Activated naive CD4-positive, alpha-beta T cell treated with anti-CD3 and anti-CD28 coated beads for 36 hours (primary cell): ENCODE results near the gene CYP8B1. TPM values are rescaled to one million over a fixed set of nuclear protein-coding genes. Genes with fewer than 3 reads are reported as not detected.
"Not testable (repeated sequence)": the region's sequence is repeated elsewhere in the genome, so short reads cannot be mapped to it uniquely, and the experiment has no call there.

ENCODE experiments used
- CTCF ChIA-PET: fragments of 350-600 bp; sonication (Branson Sonifier 250); formaldehyde crosslinking; loops from one replicate; lab custom pipeline; 2021; ENCODE audit warnings: antibody characterized with exemption; lab: Charles Lee
- DNase-seq: peaks from one replicate; pipeline ENCODE4 v3.0.0-alpha.2; 2020
- H3K27ac Mint-ChIP-seq: one replicate; pipeline ENCODE4 v1.8.0; 2021; ENCODE audit warnings: mild to moderate bottlenecking, mixed read lengths
- H3K27me3 Mint-ChIP-seq: one replicate; pipeline ENCODE4 v1.8.0; 2021; ENCODE audit warnings: low read depth, mixed read lengths
- H3K36me3 Mint-ChIP-seq: one replicate; pipeline ENCODE4 v1.8.0; 2021; ENCODE audit warnings: low read depth, mixed read lengths
- H3K4me1 Mint-ChIP-seq: one replicate; pipeline ENCODE4 v1.8.0; 2021; ENCODE audit warnings: low read depth, mixed read lengths
- H3K4me3 Mint-ChIP-seq: one replicate; pipeline ENCODE4 v1.8.0; 2021; ENCODE audit warnings: mild to moderate bottlenecking, moderate library complexity, mixed read lengths
- H3K9me3 Mint-ChIP-seq: one replicate; pipeline ENCODE4 v1.8.0; 2021; ENCODE audit warnings: mixed read lengths
- intact Hi-C: fragments of 100-400 bp; cut with micrococcal nuclease; formaldehyde crosslinking; loops from one replicate; pipeline ENCODE4 v1.15.1; 2023
- total RNA-seq, 2 experiments: library from RNA; stranded (reverse); gene quantifications; one replicate each; pipeline ENCODE4 v1.2.3, GENCODE V29; 2021

Gene CYP8B1
- total RNA-seq, 2 experiments from 2014 or later: not detected

DNA sequence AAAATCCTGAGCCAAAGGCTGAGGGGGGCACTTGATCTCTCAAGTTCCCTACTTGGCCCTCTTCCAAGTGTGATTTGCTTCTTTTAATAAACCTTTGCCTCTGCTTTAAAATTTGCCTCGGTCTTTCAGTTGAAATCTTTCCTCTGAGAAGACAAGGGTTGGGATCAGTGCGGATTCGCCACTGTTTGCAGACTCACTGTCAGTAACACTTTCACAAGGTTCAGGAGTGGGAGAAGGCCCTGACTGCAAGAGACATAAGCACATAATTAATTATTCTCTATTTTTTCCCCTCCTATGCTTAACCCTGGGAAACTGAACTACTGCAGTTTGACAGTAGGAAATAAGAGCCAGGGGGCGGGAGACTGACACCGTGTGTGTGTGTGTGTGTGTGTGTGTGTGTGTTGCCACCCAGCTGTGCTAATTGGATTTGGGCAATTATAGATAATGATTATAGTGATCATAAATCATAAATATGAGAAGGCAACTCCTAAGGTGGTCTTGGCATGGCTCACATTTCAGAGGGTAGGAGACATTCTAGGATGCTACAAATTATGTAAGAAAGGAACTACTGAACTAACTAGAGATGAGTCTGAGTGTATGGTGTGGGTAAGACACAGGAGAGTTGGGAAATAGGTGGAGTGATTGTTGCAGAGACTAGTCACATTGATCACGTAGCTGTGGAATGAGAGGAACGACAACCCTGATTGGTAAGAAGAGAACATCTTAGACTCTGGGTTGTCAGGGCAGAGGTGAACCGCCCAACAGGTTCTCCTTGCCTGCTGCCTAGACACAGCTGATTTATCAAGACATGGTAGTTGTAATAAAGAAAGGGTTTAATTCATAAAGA is 24.8 kb upstream of the CYP8B1 start:
- H3K4me3 Mint-ChIP-seq: no peak overlapping the region
- intact Hi-C loops: no loop called here
- H3K27ac Mint-ChIP-seq: no peak overlapping the region
- peaks cover 1% of the 10 kb centered on the region for H3K4me1 Mint-ChIP-seq
- H3K27me3 Mint-ChIP-seq: peaks cover 1% of the 10 kb centered on the region
- no peaks in the 10 kb centered on the region for H3K9me3 Mint-ChIP-seq
- H3K36me3 Mint-ChIP-seq: no peaks in the 10 kb centered on the region
- no peak for DNase-seq
- CTCF ChIA-PET: no interaction called here

DNA sequence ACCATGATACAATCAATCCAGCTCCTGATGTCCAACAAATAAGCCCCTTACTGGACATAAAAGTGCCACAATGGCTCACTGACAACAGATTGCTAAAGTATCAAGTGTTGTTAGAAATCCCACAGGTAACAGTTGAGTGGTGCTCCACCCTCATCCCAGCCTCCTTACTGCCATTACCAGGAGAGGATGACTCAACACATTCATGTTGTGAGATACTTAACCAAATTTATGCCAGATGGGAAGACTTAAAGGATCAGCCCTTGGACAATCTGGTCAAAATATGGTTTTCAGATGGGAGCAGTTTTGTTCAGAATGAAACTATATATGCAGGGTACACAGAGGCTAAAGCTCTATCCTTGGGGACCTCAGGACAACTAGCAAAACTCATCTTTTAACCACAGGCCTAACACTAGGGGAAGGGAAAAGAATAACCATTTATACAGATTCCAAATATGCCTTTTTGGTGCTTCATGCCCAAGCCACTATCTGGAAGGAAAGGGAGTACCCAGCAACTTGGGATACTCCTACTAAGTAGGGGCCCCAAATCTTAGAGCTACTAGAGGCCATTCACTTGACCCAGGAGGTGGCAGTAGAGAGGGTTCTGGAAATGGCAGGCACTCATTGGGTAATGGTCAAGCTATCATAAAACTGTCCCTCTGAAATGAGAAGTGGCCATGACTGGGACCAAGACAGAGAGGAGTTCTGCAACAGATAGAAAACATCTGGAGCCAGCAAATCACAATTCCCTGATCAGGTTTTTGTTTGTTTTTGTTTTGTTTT is 23.4 kb upstream of the CYP8B1 start:
- intact Hi-C loops: no loop called here
- Mint-ChIP-seq H3K9me3 (no peaks in the 10 kb centered on the region), H3K4me3 (no peak overlapping the region), H3K4me1 (no peaks in the 10 kb centered on the region), H3K27me3 (no peaks in the 10 kb centered on the region), H3K36me3 (no peaks in the 10 kb centered on the region), H3K27ac (no peak overlapping the region)
- CTCF ChIA-PET: interaction anchor here (0.6 to 1.5 kb wide), 3 partner anchors 14 to 63 kb away, joined by 3 to 7 read pairs (median 4); no protein-coding TSS in a partner anchor
- DNase-seq: no peak

DNA sequence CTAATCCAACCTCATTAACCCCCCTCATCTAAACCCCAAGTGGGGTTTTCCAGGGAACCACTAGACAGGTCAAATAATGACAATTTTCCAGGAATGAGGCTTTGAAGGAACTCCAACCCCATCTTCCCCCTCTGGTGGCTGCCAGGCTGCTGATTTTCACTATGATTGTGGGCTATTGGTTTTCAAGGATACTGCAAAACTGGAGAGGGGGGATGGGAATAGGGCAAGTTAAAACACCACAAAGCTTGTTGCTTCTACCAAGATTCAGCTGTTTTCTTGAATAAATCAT is 19.8 kb upstream of the CYP8B1 start:
- CTCF ChIA-PET: no interaction called here
- Mint-ChIP-seq H3K4me1 (no peaks in the 10 kb centered on the region), H3K27me3 (no peaks in the 10 kb centered on the region), H3K4me3 (no peak overlapping the region), H3K27ac (no peak overlapping the region), H3K36me3 (no peaks in the 10 kb centered on the region), H3K9me3 (no peaks in the 10 kb centered on the region)
- intact Hi-C loops: no loop called here
- no peak for DNase-seq

DNA sequence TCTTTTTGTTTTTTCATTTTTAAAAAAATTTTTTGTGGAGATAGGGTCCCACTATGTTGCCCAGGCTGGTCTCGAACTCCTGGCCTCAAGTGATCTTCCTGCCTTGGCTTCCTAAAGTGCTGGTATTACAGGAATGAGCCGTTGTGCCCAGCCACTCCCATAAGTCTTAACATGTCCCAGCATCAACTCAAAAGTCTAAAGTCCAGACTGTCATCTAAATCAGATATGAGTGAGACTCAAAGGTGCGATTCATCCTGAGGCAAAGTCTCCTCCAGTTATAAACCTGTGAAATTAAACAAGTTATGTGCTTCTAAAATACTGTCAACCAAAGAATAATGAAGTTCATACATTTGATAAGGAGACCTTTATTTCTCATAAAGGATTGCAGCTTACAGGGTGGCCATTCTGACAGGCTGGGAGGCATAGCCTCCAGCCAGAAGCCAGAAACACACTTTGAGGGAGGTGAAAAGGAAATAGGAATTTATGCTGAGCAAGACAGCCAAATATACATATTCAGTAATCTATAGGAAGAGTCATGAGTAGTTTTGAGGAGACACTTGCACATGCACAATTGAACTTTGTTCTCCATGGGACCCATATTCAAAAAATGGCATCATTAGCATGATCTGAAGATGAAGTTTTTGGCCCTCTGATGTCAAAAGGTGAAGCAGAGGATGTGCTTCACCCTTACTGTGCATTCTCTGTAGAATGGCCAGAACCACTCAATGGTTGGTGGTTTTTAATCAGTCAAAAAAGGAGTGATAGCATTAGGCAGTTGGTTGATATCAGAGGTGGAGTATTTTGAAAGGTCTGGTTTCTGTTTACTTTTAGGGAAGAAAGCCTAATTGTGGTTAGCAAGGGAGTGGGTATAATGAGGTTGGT is 19.3 kb upstream of the CYP8B1 start:
- intact Hi-C loops: no loop called here
- Mint-ChIP-seq H3K27ac (no peak overlapping the region), H3K36me3 (no peaks in the 10 kb centered on the region), H3K27me3 (no peaks in the 10 kb centered on the region), H3K4me1 (no peaks in the 10 kb centered on the region), H3K9me3 (no peaks in the 10 kb centered on the region), H3K4me3 (no peak overlapping the region)
- CTCF ChIA-PET: interaction anchor here (0.6 kb wide), 1 partner anchor 14 kb away, joined by 5 read pairs; no protein-coding TSS in a partner anchor
- no peak for DNase-seq

DNA sequence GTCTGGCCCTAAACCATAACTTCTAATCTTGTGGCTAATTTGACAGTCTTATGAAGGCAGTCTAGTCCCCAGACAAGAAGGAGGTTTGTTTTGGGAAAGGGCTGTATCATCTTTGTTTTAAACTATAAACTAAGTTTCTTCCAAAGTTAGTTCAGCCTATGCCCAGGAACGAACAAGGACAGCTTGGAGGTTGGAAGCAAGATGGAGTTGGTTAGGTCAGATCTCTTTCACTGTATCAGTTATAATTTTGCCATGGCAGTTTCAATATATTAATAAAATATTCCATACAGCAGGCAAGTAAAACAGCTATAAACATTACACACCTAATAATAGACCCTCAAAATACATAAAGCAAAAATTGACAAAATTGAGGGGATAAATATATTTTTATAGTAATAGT is 17.1 kb upstream of the CYP8B1 start:
- no peaks in the 10 kb centered on the region for H3K36me3 Mint-ChIP-seq
- H3K9me3 Mint-ChIP-seq: no peaks in the 10 kb centered on the region
- no peak for DNase-seq
- H3K4me1 Mint-ChIP-seq: no peaks in the 10 kb centered on the region
- intact Hi-C loops: no loop called here
- CTCF ChIA-PET: no interaction called here
- peaks cover 2% of the 10 kb centered on the region for H3K27me3 Mint-ChIP-seq
- H3K4me3 Mint-ChIP-seq: no peak overlapping the region
- no peak overlapping the region for H3K27ac Mint-ChIP-seq

DNA sequence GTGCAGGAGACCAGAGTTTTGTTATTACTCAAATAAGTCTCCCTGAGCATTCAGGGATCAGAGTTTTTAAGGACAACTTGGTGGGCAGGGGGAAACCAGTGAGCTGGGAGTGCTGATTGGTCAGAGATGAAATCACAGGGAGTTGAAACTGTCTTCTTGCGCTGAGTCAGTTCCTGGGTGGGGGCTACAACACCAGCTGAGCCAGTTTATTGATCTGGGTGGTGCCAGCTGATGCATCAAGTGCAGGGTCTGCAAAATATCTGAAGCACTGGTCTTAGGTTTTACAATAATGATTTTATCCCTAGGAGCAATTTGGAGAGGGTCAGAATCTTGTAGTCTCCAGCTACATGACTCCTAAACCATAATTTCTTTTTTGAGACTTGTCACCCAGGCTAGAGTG is 16.5 kb upstream of the CYP8B1 start:
- no peaks in the 10 kb centered on the region for H3K9me3 Mint-ChIP-seq
- H3K4me1 Mint-ChIP-seq: no peaks in the 10 kb centered on the region
- no peak overlapping the region for H3K4me3 Mint-ChIP-seq
- no peaks in the 10 kb centered on the region for H3K36me3 Mint-ChIP-seq
- CTCF ChIA-PET: no interaction called here
- no peak for DNase-seq
- no peak overlapping the region for H3K27ac Mint-ChIP-seq
- intact Hi-C loops: no loop called here
- H3K27me3 Mint-ChIP-seq: peaks cover 4% of the 10 kb centered on the region

DNA sequence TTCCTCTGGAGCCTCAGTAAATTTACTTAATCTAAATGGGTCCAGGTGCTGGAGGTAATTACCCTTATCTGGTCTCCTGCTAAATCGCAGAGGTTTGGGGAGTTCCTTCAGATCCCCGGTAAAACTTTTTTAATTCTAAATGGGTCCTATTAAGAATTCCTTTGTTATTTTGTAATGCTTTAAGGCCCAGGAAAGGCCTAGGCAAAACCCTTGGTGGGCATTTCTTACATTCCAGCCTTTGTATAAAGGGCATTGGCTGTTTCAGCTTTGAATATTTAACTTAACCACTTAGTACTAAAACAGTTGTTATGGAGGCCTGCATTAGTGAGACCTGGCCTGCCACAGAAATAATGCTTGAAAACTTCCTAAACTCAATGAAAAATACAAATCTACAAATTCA is 15.4 kb upstream of the CYP8B1 start:
- CTCF ChIA-PET: no interaction called here
- Mint-ChIP-seq H3K36me3 (no peaks in the 10 kb centered on the region), H3K27ac (no peak overlapping the region), H3K4me3 (no peak overlapping the region), H3K9me3 (no peaks in the 10 kb centered on the region), H3K4me1 (no peaks in the 10 kb centered on the region), H3K27me3 (peaks cover 4% of the 10 kb centered on the region)
- intact Hi-C loops: no loop called here
- DNase-seq: no peak

DNA sequence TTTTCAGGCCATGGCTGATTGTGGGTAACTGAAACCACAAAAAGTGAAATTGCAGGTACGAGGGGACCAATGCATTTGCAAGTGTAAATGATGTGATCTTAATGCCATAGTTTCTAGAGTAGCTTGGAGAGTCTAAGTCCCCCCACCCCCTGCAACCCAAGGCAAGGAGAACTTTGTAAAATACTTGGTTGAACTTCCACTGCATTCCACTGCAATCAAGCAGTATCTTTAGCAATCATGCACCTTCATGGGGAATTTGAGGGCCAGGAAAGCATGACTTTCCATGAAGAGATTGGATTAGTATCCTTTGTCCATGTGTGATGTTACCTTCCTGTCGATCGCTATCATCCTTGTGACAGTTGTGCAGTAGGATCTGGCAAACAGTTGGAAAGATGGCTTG is 11.4 kb upstream of the CYP8B1 start:
- intact Hi-C loops: no loop called here
- Mint-ChIP-seq H3K4me3 (no peak overlapping the region), H3K9me3 (no peaks in the 10 kb centered on the region), H3K36me3 (no peaks in the 10 kb centered on the region), H3K27me3 (peaks cover 4% of the 10 kb centered on the region), H3K27ac (no peak overlapping the region), H3K4me1 (peaks cover 4% of the 10 kb centered on the region)
- CTCF ChIA-PET: interaction anchor here (0.8 kb wide), 1 partner anchor 48 kb away, joined by 3 read pairs; no protein-coding TSS in a partner anchor
- no peak for DNase-seq

DNA sequence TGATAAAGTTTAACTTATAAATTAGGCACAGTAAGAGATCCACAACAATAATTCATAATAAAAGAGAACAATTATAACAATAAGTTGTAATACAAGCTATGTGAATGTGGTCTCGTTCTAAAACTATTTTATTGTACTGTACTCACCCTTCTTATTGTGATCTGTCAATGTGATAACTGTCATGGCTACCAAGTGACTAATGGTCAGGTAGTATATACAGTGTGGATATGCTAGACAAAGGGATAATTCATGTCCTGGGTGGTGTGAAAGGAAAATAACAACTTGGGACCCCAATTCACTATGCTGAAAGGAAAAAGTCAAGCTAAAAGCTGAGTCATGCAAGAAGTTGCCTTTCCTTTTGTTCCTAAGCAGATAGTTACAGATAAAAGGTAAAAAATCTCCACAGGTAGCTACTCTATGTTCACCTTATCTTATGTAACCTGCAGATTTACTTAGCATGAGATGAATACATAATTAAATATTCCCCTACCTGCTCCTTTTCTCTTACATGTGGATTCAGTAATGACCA is 10.7 kb upstream of the CYP8B1 start:
- H3K27ac Mint-ChIP-seq: no peak overlapping the region
- H3K36me3 Mint-ChIP-seq: no peaks in the 10 kb centered on the region
- CTCF ChIA-PET: no interaction called here
- H3K9me3 Mint-ChIP-seq: no peaks in the 10 kb centered on the region
- H3K27me3 Mint-ChIP-seq: peaks cover 4% of the 10 kb centered on the region
- peaks cover 6% of the 10 kb centered on the region for H3K4me1 Mint-ChIP-seq
- intact Hi-C loops: no loop called here
- DNase-seq: no peak
- H3K4me3 Mint-ChIP-seq: no peak overlapping the region

DNA sequence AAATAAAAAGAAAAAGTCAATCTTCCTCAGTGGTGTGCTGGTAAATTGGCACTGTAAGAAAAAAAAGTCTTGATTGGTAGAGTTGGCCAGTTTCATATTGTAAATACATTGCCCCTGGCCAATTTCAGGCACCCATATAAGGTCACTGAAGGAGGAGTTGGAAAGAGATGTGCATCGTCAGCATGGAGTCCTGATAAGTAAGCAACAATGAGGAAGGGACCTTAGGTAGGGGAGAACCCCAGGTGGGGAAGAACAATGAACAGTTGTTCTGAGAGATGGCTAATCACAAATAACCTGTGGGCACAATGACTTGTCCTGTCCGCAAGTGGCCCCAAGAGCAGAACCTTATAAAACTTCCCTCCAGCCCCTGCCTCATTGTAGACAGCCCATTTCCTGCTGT is 8.6 kb upstream of the CYP8B1 start:
- CTCF ChIA-PET: no interaction called here
- Mint-ChIP-seq H3K9me3 (no peaks in the 10 kb centered on the region), H3K27me3 (peaks cover 4% of the 10 kb centered on the region), H3K27ac (no peak overlapping the region), H3K4me3 (no peak overlapping the region), H3K36me3 (no peaks in the 10 kb centered on the region), H3K4me1 (peaks cover 10% of the 10 kb centered on the region)
- no peak for DNase-seq
- intact Hi-C loops: loop anchor here (5.0 kb wide), 1 partner anchor 382 kb away; the partner anchor contains the start of gene VIPR1

DNA sequence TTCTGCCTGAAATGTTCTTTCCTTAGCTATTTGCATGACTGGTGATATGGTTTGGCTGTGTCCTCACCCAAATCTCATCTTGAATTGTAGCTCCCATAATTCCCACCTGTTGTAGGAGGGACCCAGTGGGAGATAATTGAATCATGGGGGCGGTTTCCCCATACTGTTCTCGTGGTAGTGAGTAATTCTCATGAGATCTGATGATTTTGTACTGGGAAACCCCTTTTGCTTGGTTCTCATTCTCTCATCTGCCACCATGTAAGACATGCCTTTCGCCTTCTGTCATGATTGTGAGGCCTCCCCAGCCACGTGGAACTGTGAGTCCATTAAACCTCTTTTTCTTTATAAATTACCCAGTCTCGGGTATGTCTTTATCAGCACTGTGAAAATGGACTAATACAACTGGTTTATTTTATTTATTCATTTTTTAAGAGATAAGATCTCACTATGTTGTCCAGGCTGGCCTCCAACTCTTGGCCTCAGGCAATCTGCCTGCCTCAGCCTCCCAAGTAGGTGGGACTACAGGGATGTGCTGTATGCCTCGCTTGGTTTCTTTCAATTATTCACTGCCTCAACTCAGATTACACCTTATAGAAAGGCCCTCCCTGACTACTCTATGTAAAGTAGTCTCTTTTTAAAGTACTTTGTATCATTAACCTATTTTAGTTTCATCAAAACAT is 7.7 kb upstream of the CYP8B1 start:
- intact Hi-C loops: loop anchor here (5.0 kb wide), 1 partner anchor 381 kb away; the partner anchor contains the start of gene VIPR1

More for the DNA sequence above, 7.7 kb upstream of the CYP8B1 start:
- CTCF ChIA-PET: interaction anchor here (0.7 to 1.0 kb wide), 2 partner anchors 52 to 440 kb away, joined by 3 to 5 read pairs; no protein-coding TSS in a partner anchor
- H3K36me3 Mint-ChIP-seq, H3K27me3 Mint-ChIP-seq, H3K4me3 Mint-ChIP-seq, H3K27ac Mint-ChIP-seq, H3K9me3 Mint-ChIP-seq: not testable (repeated sequence)
- peaks cover 10% of the 10 kb centered on the region for H3K4me1 Mint-ChIP-seq
- peak; percentile 15 for DNase-seq
